ENCODE measurements around the gene RO60. TPM values are rescaled to one million over a fixed set of nuclear protein-coding genes. Genes with fewer than 3 reads are reported as not detected.

RO60 gene
- total RNA-seq, 4 donors from 2014 or later = 112 to 277 (median 168) TPM

- no peak overlapping the region for H3K27ac ChIP-seq (replicated peaks in 1 of 4)
- no peaks in the 10 kb centered on the region for H3K27me3 ChIP-seq
- no peaks in the 10 kb centered on the region for H3K4me1 ChIP-seq
- DNase-seq (ENCODE audit: extremely low spot score) = no peak
- peaks cover 16 to 58% (median 38%) of the 10 kb centered on the region in 4 donors for H3K36me3 ChIP-seq
- intact Hi-C loops (cut with DNase I) = no loop called here
- H3K9me3 ChIP-seq = no peaks in the 10 kb centered on the region
- H3K4me3 ChIP-seq = no peak overlapping the region
- 90% methylated on average over 3 of the region's 3 CpGs for WGBS
- TF ChIP-seq POLR2A (IDR thresholded peaks at IDR 0.05; ENCODE audit: low read depth) = no peak
- TF ChIP-seq EP300 (IDR thresholded peaks at IDR 0.05) = no peak
- no peak for TF ChIP-seq POLR2AphosphoS5 (IDR thresholded peaks at IDR 0.05)
- TF ChIP-seq, protein P1, sequence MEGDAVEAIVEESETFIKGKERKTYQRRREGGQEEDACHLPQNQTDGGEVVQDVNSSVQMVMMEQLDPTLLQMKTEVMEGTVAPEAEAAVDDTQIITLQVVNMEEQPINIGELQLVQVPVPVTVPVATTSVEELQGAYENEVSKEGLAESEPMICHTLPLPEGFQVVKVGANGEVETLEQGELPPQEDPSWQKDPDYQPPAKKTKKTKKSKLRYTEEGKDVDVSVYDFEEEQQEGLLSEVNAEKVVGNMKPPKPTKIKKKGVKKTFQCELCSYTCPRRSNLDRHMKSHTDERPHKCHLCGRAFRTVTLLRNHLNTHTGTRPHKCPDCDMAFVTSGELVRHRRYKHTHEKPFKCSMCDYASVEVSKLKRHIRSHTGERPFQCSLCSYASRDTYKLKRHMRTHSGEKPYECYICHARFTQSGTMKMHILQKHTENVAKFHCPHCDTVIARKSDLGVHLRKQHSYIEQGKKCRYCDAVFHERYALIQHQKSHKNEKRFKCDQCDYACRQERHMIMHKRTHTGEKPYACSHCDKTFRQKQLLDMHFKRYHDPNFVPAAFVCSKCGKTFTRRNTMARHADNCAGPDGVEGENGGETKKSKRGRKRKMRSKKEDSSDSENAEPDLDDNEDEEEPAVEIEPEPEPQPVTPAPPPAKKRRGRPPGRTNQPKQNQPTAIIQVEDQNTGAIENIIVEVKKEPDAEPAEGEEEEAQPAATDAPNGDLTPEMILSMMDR (IDR thresholded peaks at IDR 0.05) = no peak
Observed at GRCh38 chr1:193086342-193086741, 26.9 kb downstream of the RO60 start.

DNA sequence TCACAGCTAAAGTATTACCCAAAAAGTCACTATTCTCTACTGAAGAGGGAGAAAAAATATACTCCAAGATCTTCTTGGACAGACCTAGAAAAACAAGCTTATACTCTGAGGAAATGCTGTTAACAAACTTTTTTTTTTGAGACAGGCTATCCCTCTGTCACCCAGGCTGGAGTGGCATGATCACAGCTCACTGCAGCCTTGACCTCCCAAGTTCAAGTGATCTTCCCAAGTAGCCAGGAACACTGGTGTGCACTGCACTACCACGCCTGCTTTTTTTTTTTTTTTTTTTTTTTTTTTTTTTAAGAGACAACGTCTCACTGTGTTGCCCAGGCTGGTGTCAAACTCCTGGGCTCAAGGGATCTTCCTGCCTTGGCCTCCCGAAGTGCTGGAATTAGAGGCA, 28.5 kb downstream of the RO60 start:
- H3K9me3 ChIP-seq = no peaks in the 10 kb centered on the region
- intact Hi-C loops (cut with DNase I) = no loop called here
- H3K4me3 ChIP-seq = no peak overlapping the region
- no peak overlapping the region for H3K27ac ChIP-seq (replicated peaks in 1 of 4)
- TF ChIP-seq POLR2A (IDR thresholded peaks at IDR 0.05; ENCODE audit: low read depth) = no peak
- no peak for TF ChIP-seq EP300 (IDR thresholded peaks at IDR 0.05)
- no peak for TF ChIP-seq POLR2AphosphoS5 (IDR thresholded peaks at IDR 0.05)
- TF ChIP-seq, protein P1 (IDR thresholded peaks at IDR 0.05) = no peak
- H3K4me1 ChIP-seq = no peaks in the 10 kb centered on the region
- peaks cover 9 to 54% (median 27%) of the 10 kb centered on the region in 4 donors for H3K36me3 ChIP-seq
- H3K27me3 ChIP-seq = no peaks in the 10 kb centered on the region
- DNase-seq (ENCODE audit: extremely low spot score) = no peak
- WGBS = 61% methylated on average over 3 of the region's 3 CpGs

DNA sequence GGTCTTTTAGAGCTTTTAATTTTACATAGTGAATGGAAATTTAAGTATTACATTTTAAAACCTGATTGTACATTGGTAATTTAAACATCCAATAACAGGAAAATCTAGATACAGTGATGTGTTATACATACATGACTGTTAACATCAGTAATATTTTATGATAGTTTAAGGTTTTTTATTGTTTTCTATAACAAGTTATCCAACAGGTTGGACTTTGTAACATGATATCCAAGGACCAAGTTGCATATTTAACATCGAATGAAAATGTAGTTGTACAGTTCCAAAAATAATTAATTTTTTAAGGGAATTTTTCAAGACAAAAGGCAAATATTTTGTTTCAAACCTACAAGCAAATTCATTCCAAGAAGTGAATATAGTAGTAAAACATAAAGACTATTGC, 31.5 kb downstream of the RO60 start:
- Histone ChIP-seq H3K27ac (replicated peaks in 1 of 4) (no peak overlapping the region), H3K36me3 (peaks cover 4 to 49% (median 29%) of the 10 kb centered on the region in 4 donors), H3K27me3 (no peaks in the 10 kb centered on the region), H3K4me3 (no peak overlapping the region), H3K9me3 (no peaks in the 10 kb centered on the region), H3K4me1 (no peaks in the 10 kb centered on the region)
- TF ChIP-seq POLR2AphosphoS5 (IDR thresholded peaks at IDR 0.05) = no peak
- TF ChIP-seq POLR2A (IDR thresholded peaks at IDR 0.05; ENCODE audit: low read depth) = no peak
- TF ChIP-seq, protein P1 (IDR thresholded peaks at IDR 0.05) = no peak
- no peak for TF ChIP-seq EP300 (IDR thresholded peaks at IDR 0.05)
- no peak for DNase-seq (ENCODE audit: extremely low spot score)
- WGBS = 75% methylated on average over 1 of the region's 1 CpG
- intact Hi-C loops (cut with DNase I) = no loop called here

- no peak overlapping the region for H3K27ac ChIP-seq (replicated peaks in 1 of 4)
- 92% methylated on average over 11 of the region's 11 CpGs for WGBS
- no peaks in the 10 kb centered on the region for H3K27me3 ChIP-seq
- no peaks in the 10 kb centered on the region for H3K4me1 ChIP-seq
- no peak for DNase-seq (ENCODE audit: extremely low spot score)
- intact Hi-C loops (cut with DNase I) = no loop called here
- TF ChIP-seq EP300 (IDR thresholded peaks at IDR 0.05) (no peak), POLR2AphosphoS5 (IDR thresholded peaks at IDR 0.05) (no peak), POLR2A (IDR thresholded peaks at IDR 0.05; ENCODE audit: low read depth) (no peak)
- TF ChIP-seq, protein P1 (IDR thresholded peaks at IDR 0.05) = no peak
- peaks cover 5 to 74% (median 53%) of the 10 kb centered on the region in 4 donors for H3K36me3 ChIP-seq
- no peak overlapping the region for H3K4me3 ChIP-seq
- H3K9me3 ChIP-seq = no peaks in the 10 kb centered on the region
Observed at GRCh38 chr1:193094112-193094511, 34.7 kb downstream of the RO60 start.

DNA sequence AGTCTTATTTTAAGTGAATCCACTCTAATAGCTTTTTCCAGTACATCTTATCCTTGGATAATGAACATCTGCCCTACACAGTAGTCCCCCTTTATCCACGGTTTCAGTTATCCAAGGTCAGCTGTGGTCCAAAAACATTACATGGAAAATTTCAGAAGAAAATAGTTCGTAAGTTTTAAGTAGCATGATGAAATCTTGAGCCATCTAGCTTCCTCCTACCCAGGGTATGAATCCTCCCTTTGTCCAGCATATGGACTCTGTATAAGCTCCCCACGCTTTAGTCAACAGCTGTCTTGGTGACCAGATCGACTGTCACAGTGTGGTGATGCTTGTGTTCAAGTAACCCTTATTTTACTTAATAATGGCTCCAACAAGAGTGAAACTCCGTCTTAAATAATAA, 43.2 kb downstream of the RO60 start:
- Histone ChIP-seq H3K4me3 (no peak overlapping the region), H3K27ac (replicated peaks in 1 of 4) (no peak overlapping the region), H3K36me3 (peaks cover 7 to 32% (median 28%) of the 10 kb centered on the region in 4 donors), H3K27me3 (no peaks in the 10 kb centered on the region), H3K4me1 (peaks cover 17 to 28% (median 22%) of the 10 kb centered on the region in 4 donors), H3K9me3 (no peaks in the 10 kb centered on the region)
- 84% methylated on average over 5 of the region's 5 CpGs for WGBS
- no peak for TF ChIP-seq POLR2A (IDR thresholded peaks at IDR 0.05; ENCODE audit: low read depth)
- TF ChIP-seq EP300 (IDR thresholded peaks at IDR 0.05) = no peak
- no peak for TF ChIP-seq POLR2AphosphoS5 (IDR thresholded peaks at IDR 0.05)
- TF ChIP-seq, protein P1 (IDR thresholded peaks at IDR 0.05) = no peak
- DNase-seq (ENCODE audit: extremely low spot score) = no peak
- intact Hi-C loops (cut with DNase I) = loop anchor here (5.0 kb wide), 1 partner anchor 40 kb away; no protein-coding TSS in a partner anchor
